T-helper 22 cell (primary cell): ENCODE measurements around the gene LRRC47.
"Not testable (repeated sequence)": the region's sequence is repeated elsewhere in the genome, so short reads cannot be mapped to it uniquely, and the experiment has no call there.

Experiments
- DNase-seq: peaks from one replicate; pipeline ENCODE4 v3.0.0-alpha.2; 2020; ENCODE audit warnings: low read depth

LRRC47 gene

DNA sequence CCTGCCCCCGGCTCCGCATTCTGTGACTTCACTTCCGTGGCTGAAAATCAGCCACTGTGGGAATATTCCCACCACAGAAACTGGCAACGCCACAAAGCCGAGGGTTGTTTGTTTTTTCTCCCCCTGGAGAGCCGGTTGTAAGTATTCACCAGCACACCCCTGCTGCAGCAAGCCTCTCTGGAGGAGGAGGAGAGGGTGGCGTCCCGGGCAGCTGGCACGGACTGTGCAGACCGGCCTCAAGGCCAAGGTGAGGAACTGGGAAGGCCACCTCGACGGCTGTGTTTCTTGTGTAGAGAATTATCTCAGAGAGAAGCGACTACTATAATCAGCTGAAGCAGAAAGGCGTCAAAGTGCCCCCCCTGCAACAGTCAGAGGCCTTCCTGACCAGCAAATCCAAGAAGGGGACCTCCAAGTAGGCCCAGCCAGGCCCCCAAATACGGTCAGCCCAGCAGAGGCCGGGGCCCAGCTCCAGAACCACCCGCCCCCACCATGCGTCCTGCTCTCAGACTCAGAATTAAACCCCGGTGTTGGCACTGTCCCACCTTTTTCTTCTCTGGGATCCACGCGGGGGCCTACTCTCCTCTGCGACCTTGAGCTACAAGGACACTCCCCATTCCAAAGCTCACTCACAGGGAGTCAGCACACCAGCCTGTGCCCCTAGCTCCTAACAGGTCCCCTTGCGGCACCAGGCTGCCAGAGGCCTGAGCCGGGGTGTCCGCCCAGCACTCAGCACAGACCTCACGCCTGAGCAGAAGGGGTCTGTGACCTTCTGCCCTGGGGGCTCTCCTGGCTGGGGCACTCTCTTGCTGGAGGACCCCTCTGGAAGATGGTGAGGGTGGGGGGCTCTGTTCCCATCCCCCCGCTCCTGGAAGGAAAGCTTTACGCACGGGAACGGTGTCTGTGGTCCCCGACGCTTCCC lies 24.9 kb downstream of the LRRC47 start:
- no peak for DNase-seq

DNA sequence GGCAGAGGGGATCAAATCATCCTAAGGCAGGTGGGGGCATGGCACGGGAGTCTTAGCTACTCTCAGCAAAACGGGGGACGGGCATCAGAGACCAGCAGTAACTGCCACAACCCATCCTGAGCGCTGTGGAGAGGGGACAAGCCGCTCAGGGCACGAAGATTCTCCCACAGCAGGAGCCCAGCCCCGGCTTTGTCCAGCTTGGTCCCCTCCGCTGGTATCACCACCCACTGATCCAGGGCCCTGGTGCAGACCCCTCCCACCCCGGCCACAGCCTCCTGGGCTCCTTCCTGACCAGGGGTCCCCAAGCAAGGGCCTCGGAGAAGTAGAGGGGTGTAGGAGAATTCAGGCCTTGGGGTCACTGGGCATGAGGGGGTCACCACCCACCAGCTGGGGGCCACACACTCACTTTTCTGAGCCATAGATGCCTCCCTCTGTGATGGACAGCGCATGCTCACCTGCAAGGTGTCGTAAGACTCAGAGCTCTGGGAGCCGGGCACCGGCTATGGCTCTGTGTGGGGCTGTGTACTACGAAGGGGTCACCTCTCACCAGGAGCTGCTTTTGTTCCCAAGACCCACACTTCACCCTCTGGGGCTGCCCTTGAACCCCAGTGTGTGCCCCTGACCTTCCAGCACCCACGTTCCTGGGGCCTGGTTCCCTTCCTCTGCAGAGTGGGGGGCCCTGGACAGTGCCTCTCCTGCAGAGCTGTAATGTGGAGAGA lies 26.1 kb downstream of the LRRC47 start:
- DNase-seq: no peak

DNA sequence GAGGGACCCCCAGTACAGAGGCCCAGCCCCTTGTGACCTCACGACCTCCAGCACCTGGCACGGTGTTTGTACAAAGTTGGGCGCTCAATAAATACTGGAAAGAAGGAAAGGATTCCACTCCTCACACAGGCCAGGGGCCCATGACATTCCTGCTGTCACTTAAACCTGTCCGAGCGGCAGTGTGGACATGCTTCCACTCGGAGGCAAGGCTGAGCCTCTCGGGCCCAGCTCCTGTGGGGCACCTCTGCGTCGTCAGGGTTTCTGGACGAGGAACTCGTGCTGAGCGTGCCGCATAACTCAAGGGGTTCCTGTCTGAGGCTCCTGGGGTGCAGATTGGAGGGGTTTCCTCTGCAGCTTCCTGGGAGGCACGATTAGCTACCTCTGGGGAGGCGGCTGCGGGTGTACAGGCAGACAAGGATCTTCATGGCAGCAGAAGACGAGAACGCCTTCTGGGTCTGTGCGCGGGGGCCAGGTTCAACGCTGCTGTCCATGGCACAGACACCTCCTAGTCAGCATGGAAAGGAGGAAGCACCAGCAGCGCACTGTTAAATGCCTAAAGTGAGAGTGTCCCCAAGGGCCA lies 27.4 kb downstream of the LRRC47 start:
- DNase-seq: no peak

DNA sequence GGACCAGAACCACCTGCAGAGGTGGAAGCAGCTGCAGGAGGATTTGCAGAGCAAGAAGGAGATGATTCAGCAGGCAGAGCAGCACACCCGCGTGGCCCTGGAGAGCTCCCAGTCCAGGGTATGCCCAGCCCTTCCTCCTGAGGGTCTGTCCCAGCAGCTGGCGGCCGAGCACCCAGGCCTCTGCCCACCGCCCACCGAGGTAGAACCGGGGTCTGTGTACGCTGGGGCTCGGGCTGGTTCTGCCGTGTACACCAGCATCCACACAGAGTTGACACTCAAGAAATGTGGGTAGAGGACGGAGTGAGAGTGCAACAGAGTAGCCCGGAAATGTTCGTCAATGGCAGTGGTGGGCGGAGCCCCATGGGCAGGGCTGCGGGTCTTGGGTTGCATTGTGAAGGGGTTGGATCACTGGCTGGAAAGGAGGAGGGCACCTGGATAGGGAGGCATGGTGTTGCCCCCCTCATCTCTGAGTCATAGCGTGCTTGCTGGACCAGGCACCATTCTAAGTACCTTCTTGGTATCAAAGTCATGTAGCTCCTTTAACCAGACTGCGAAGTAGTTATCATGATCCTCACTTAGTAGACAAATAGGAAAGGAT lies 28.9 kb downstream of the LRRC47 start:
- no peak for DNase-seq

DNA sequence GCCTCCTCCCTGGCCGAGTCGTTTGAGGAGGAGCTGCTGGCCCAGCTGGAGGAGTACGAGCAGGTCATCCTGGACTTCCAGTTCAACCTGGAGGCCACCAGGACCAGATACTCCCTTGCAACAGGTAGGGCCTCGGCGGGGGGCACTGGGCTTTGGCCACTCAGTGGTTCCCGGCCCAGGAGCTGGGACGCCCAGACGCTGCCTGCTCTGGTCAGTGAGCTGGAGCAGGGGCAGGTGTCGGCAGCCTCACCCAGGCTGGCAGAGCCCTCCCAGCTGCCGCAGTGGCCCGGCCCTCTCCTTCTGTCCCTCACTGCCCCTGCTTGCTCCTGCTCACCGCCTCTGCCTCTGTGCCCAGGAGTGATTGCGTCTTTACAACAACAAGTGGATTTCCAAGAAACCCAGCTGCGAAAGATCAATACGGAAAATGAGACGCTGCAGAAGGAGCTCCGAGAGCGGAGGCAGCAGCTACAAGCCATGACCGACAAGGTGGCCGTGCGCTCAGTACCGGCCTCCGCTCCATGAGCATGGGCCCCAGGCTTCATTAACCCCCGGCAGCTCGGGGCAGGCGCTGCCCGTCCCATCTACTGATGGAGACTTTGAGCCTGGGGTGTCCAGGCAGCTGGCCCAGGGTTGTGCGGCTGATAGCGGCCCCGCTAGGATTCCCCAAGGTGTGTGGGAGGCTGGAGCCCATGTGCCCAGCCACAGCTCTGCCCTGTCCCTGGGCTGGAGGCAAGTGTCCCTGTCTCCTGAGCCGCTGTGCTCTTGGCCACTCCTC lies 32.8 kb downstream of the LRRC47 start:
- DNase-seq: no peak

DNA sequence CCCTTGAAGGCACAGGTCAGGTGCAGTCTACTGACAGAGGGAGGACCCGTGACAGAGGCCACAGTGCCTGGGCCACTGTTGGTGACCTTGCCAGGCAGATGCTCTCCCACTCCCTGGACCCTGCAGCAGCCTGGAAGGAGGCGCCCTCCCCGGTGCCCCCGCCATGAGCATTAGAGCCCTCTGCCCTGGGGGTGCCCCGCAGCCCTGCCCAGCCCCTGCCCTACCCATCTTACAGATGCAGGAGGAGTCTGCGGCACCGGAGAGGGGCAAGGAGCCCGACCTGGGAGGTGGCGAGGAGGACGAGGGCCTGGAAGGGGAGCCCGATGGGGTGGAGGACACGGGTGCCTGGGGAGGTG lies 33.4 kb downstream of the LRRC47 start:
- no peak for DNase-seq

DNA sequence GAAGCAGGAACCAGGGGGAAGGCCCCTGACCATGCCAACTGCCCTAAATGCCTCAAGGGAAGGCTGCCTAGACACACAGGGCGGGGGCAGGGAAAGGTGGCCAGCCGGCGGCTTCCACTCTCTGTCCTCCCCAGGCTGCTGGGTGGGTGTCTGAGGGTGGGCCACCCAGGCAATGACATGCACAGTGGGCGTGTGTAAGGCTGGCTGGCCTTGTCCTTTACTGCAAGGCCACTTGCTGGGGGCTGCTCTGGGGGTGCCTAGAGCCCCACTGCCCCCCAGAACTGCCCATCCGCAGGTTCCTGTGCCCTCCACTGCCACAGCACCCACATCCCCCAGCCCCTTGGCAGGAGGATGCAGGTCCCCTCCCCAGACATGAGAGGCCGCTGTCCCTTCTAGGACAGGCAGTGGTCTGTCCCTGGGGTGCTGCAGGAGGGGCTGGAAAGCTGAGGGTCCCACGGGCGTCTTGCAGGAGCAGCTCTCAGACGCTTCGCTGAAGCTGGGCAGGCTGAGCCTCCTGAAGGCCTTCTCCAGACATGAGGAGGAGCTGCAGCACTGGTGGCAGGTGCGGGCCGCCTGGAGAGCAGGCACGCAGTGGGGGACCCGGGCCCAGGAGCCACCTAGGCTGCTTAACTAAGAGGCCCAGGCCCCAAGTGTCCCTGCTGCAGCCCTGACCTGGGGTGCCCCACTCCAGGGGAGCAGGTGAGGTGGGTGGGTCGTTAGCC lies 34.0 kb downstream of the LRRC47 start:
- DNase-seq: no peak

DNA sequence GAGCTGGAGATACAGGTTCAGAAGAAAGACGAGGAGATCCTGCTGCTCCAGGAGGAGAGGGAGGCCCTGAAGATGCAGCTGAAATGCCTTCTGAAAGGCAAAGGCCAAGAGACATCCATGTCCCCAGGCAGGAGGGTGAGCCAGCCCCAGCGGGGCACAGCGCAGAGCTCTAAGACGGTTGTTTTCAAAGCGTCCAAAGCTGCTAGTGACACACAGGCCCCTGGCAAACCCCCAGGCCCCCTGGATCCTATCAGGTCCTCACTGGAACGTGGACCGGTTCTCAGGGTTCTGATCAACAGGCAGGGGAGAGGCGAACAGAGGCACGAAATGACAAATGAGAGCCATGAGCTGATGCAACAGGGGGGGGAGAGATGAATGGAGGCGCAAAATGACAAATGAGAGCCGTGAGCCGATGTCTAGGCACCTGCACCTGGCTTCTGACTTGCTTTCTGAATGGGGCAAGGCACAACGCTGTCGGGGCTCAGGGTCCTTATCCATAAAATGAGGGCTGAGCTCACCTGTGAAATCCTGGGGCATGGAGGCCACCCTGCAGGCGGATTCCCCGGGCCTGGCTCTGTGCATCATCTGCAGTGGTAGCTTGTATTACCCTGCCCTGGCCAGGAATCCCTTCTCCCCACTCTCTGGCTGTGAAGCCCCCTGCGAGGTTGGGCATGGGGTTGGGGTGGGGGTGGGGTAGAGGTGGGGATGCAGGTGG lies 34.8 kb downstream of the LRRC47 start:
- DNase-seq: no peak

DNA sequence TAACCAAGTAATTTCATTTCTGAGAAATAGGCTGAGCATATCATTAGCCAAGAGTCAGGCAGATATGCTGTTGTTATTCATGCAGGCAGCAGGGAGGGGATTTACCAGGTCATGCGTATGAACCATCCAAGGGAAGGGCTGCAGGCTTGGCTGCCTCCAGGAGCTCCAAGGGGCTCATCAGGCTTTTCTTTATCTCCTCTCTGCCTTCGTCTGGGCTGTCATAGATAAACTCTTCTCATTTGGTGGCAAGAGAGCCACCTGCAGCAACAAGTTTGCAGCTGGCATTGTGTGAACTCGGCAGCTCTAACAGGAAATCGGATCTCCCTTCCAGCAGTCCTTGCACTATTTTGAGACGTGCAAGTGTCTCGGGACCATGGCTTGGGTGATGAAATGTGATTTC lies 36.5 kb downstream of the LRRC47 start:
- DNase-seq: no peak

DNA sequence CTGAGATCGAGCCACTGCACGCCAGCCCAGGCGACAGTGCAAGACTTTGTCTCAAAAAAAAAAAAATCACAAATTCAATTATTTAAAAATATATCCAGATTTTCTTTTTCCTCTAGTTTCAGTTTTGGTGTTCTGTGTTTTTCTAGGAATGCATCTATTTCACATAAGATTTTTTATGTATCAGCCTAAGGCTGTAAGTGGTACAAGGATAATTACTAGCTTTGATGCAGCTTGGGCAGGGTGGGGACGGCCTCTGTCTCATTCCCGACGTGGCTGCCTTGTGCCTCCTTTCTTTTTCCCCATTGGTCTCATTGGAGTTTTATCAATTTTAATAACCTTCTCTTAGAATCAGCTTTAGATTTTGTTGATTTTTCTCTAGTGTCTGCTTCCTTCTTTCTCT lies 37.1 kb downstream of the LRRC47 start:
- DNase-seq: no peak

DNA sequence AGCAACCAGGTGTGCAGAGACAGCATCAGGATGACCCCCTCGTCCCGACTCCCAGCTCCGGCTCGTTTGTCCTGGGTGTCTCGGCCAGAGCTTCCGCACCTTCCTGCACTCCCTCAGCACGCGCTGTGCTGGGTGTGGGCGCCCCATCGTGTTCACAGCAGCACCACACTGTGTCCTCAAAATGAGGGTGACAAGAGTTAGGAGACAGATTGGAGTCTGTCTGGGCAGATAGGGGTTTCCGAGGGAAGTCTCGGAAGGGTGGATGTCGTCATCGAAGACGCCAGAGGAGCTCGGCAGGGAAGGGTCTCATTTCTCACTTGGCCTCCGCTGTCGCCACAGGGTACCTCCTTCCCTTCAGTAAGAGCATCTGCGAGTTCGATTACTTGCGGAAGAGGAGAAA lies 39.9 kb downstream of the LRRC47 start:
- DNase-seq: no peak

DNA sequence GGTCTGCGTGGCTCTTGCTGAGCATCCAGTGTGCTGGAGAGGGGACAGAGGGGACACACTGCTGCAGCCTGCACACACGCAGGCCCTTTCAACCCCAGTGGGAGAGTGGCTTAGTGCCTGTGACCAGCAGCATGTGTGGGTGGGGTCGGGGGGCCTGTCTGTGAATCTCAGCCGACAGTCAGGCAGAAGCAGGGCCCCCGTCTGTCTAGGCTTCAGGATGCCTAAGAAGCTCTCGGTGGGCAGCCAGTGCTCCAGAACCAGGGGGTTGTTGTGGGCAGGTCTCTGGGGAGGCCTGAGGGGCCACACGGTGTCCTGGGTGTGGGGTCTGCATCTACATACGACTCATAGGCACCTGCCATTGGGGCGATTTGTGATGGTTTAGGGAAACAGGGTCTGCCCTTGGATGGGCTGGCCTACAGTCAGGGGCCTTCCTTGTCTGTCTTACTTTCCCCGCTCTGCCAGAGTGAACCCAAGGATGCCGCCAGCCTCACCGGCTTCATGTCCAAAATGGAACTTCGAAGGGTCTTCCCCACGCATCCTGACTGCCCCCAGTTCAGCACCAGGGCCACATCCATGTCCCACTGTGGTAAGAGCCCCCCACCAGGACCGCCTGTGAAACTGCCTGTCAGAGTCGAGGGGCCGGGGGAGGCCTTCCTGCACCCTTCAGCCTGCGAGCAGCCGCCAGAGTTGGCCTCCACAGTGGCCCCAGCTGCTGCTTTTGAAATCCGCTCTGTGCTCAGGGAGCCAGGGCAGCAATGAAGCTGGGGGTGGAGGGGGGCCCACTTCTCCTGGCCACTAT lies 42.4 kb downstream of the LRRC47 start:
- DNase-seq: no peak

DNA sequence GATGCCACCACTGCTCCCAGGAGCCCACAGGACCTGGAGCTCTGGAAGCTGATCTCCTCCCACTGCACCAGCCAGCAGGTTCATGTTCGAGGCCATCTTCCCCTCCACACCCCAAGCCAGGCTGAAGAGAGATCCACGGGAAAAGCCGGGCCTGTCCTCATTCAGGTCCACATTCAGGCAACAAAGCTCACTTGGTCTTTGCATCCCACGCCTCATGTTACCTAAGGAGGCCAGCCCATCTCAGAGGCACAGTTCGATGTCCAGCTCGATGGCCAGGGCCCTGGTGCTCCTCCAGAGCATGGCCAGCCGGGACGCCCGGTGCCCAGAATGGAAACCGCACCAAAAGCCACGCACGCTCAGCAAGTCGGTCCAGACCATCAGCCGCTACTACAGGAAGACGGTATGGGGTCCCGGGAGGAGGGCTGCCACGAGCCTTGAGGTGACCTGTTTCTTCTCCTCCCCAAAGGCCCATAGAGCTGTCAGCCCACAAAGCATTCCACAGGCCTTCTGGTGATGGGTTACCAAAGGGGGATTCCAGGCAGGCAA lies 43.8 kb downstream of the LRRC47 start, which contains the start of gene CCDC27:
TSS of gene CCDC27 (plus strand) at position 51 of the 546 bp plus-strand sequence. CDS start at position 83, 32 bp downstream.
- no peak for DNase-seq

DNA sequence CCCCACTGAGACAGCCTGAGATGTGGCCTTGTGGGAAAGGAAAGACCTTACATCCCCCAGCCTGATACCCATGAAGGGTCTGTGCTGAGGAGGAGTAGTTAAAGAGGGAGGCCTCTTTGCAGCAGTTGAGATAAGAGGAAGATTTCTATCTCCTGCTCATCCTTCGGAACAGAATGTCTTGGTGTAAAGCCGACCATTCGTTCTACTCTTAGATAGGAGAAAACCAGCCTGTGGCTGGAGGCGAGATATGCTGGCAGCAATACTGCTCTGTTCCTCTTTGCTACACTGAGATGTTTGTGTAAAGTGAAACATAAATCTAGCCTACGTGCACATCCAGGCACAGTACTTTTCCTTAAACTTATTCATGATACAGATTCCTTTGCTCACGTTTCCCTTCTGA lies 45.6 kb downstream of the LRRC47 start:
- DNase-seq: no peak

DNA sequence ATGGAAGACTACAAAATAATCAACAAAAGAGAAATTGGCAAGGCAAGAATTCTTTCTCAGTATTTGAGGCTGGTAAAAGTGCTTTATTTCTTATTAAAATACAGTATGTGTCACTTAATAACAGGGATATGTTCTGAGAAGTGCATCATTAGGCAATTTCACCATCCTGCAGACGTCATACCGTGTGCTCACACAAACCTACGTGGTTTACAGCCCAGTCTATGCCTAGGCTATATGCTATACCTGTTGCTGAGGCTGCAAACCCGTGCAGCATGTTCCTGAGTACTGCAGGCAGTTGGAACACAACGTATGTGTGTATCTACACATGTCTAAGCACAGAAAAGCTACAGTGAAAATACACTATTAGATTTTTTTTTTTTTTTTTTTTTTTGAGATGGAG lies 46.8 kb downstream of the LRRC47 start:
- DNase-seq: no peak

DNA sequence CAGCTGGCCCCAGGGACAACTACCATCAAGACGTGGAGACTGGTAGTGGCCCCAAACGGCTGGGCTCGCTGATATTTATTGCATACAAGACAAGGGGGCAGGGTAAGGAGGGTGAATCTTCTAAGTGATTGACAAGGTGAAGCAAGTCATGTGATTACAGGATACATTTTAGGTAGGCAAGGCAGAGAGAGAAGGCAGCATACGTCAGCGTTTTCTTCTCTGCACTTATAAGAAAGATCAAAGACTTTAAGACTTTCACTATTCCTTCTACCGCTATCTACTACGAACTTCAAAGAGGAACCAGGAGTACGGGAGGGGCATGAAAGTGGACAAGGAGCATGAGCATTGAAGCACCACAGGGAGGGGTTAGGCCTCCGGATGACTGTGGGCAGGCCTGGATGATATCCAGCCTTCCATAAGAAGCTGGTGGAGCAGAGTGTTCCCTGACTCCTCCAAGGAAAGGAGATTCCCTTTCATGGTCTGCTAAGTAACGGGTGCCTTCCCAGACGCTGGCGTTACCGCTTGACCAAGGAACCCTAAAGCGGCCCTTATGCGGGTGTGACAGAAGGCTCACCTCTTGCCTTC lies 47.9 kb downstream of the LRRC47 start:
- DNase-seq: not testable (repeated sequence)

DNA sequence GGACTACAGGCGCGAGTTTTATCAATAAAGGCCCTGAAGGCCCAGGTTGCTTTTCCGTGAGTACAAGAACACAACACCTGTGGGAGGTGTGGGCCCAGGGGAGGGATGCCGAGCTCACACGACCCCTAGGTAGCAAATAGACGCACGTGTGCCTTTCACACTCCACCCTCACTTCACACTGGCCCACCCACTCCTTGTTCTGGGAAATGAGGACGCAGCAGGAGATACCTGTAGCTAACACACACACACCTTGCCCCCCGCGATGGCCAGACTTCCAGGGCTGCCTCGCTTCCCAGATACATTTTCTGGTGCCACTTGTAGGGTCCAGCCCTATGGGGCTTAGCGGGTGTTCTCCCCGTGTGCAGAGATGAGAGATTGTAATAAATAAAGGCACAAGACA lies 48.4 kb downstream of the LRRC47 start:
- DNase-seq: no peak

DNA sequence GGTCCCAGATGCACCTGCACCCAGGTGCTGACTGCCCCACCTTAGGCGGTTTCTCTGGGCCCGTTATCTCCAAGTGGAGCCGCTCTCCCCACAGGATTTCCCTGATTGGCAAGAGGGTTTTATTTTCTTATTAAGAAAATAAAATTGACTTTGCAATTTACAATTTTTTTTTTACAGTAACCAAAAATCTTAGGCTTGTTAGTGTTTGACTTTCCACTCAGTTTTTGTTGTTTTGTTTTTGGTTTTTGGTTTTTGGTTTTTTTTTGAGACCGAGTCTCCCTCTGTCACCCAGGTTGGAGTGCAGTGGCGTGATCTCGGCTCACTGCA lies 48.8 kb downstream of the LRRC47 start:
- no peak for DNase-seq
